WERI-Rb-1 (cell line): ENCODE data around the gene LRRC42.
A peak's percentile ranks its signal among the peaks of the same experiment; 100 is the strongest.

ENCODE experiments used
- DNase-seq: peaks from one replicate; pipeline ENCODE4 v3.0.0-alpha.2; 2020
- H3K27ac ChIP-seq: fragments of 250-450 bp; sonication (Bioruptor Pico); 2 replicates; pipeline ENCODE4 v1.5.1; 2020; ENCODE audit warnings: mild to moderate bottlenecking, moderate library complexity
- H3K27me3 ChIP-seq: fragments of 250-450 bp; sonication (Bioruptor Pico); 2 replicates; pipeline ENCODE4 v1.5.1; 2021; ENCODE audit warnings: mild to moderate bottlenecking, low read depth, moderate library complexity; ENCODE audit not compliant: insufficient read depth, severe bottlenecking
- H3K36me3 ChIP-seq: fragments of 250-450 bp; sonication (Bioruptor Pico); 2 replicates; pipeline ENCODE4 v1.5.1; 2020; ENCODE audit warnings: mild to moderate bottlenecking, moderate library complexity
- H3K4me3 ChIP-seq: 2 replicates; pipeline ENCODE4 v1.5.1; 2011; ENCODE audit warnings: low read depth, mild to moderate bottlenecking, control low read depth, low read length
- H3K9me3 ChIP-seq: fragments of 250-450 bp; sonication (Bioruptor Pico); 2 replicates; pipeline ENCODE4 v1.5.1; 2021; ENCODE audit warnings: mild to moderate bottlenecking, moderate library complexity; ENCODE audit not compliant: severe bottlenecking
- TF ChIP-seq, protein P1 (sequence below): IDR thresholded peaks from 2 replicates; pipeline ENCODE4 v1.5.1; 2011; ENCODE audit warnings: low read depth, mild to moderate bottlenecking, control low read depth, inconsistent platforms, low read length

The LRRC42 gene, protein sequence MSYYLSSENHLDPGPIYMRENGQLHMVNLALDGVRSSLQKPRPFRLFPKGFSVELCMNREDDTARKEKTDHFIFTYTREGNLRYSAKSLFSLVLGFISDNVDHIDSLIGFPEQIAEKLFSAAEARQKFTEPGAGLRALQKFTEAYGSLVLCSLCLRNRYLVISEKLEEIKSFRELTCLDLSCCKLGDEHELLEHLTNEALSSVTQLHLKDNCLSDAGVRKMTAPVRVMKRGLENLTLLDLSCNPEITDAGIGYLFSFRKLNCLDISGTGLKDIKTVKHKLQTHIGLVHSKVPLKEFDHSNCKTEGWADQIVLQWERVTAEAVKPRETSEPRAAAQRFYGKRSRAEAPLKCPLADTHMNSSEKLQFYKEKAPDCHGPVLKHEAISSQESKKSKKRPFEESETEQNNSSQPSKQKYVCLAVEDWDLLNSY

DNA sequence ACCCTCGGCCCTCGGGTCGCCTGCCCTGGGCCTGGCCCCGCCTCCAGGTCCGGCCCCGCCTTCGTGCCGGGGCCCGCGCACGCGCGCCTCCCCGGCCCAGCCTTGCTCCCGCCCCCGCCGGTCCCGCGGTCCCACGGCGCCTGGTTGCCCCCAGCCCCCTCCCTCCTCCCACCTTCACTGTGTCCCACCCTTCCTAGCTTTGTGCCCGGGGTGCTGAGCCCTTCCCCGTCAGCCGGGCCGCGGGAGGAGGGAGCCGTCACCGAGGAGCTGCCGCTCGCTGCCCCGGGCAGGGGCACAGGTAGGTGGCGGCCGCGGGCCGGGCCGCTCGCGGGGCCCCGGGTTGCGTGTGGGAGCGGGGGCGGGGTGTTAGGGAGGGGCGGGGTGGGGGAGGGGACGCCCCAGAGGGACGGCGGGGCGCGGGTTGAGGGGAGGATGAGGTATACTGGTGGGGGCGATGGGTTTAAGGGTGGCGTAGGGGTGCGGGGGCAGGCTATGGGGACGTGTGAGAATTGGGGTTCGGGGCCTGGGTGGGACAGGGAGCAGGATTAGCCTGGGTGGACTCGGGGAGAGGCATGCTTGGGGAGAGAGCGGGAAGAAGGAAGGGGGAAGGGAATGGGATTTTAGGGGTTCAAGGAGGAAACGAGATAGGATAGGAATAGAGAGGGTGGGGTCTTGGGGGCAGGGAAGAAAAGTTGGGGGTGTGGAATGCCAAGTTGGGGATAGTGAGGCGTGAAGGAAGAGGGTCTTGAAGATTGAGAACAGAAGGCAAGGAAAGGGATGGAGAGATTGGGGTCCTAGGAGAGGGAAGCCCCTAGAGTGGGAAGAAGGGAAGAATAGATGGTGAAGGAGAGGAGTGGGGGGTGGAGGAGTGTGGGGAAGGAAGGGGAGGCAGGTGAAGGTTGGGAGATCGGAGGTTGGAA, at the start of gene LRRC42:
TSS of gene LRRC42 (plus strand) at position 99 of the 920 bp plus-strand sequence. CDS start 5,650 bp downstream, outside the sequence.
- Histone ChIP-seq H3K4me3 (peak within 1 kb of the TSS; percentile 82), H3K27ac (peak within 1 kb of the TSS; percentile 94), H3K27me3 (no peaks in the 10 kb centered on the region), H3K9me3 (no peaks in the 10 kb centered on the region), H3K36me3 (peaks cover 23% of the 10 kb centered on the region)
- TF ChIP-seq, protein P1, sequence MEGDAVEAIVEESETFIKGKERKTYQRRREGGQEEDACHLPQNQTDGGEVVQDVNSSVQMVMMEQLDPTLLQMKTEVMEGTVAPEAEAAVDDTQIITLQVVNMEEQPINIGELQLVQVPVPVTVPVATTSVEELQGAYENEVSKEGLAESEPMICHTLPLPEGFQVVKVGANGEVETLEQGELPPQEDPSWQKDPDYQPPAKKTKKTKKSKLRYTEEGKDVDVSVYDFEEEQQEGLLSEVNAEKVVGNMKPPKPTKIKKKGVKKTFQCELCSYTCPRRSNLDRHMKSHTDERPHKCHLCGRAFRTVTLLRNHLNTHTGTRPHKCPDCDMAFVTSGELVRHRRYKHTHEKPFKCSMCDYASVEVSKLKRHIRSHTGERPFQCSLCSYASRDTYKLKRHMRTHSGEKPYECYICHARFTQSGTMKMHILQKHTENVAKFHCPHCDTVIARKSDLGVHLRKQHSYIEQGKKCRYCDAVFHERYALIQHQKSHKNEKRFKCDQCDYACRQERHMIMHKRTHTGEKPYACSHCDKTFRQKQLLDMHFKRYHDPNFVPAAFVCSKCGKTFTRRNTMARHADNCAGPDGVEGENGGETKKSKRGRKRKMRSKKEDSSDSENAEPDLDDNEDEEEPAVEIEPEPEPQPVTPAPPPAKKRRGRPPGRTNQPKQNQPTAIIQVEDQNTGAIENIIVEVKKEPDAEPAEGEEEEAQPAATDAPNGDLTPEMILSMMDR, result peak; percentile 30
- DNase-seq, result peak; percentile 11

DNA sequence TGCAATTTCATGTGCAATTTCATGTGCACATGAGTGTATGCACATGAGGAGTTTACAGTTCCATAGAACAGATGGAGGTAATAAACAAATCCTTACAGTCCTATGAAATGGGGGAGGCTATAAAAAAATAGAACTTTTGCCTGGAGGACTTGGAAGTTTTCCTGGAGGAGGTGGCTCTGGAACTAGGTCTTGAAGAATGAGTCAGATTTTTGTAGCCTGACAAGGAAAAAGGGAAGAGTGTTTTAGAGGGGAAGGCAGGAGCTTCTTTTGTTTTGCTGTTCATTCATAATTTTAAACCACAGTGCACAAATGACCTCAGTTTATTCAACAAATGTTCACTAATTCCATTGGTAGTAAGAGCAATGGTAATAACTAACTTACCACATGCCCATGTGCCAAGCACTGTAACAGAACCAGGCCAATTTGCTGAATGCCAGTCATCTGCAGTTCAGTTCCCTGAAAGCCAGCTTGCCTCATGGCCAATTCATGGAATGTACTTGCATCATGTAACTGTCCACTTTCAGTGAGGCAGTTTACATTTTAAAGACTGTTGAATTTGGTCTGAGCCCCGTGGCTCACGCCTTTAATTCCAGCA, 49.4 kb upstream of the LRRC42 start:
- TF ChIP-seq, protein P1, result no peak
- no peaks in the 10 kb centered on the region for H3K36me3 ChIP-seq
- no peaks in the 10 kb centered on the region for H3K9me3 ChIP-seq
- DNase-seq, result no peak
- no peaks in the 10 kb centered on the region for H3K27me3 ChIP-seq
- H3K4me3 ChIP-seq, result no peak overlapping the region
- H3K27ac ChIP-seq, result no peak overlapping the region

DNA sequence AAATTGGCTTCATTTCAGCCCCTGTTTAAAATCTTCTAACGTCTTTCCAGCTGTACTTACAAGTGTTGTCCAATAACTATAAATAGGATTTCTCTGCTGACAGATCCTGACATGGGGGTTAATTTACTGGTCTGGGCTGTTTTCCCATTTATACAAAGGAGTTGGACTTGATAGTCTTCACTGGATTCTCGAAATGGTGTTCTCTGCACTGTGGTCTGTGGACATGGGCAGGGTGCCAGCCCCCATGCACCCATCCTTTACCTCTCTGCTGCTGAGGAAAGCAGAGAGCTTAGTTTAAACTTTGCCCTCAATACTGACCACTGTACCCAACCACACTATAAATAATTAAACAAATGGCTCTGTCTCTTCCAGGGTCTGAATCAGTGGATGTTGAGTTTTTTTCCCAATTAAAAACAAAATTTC, 46.9 kb upstream of the LRRC42 start:
- no peak overlapping the region for H3K4me3 ChIP-seq
- H3K36me3 ChIP-seq, result no peaks in the 10 kb centered on the region
- DNase-seq, result no peak
- H3K9me3 ChIP-seq, result no peaks in the 10 kb centered on the region
- no peak overlapping the region for H3K27ac ChIP-seq
- no peaks in the 10 kb centered on the region for H3K27me3 ChIP-seq
- TF ChIP-seq, protein P1, result no peak

DNA sequence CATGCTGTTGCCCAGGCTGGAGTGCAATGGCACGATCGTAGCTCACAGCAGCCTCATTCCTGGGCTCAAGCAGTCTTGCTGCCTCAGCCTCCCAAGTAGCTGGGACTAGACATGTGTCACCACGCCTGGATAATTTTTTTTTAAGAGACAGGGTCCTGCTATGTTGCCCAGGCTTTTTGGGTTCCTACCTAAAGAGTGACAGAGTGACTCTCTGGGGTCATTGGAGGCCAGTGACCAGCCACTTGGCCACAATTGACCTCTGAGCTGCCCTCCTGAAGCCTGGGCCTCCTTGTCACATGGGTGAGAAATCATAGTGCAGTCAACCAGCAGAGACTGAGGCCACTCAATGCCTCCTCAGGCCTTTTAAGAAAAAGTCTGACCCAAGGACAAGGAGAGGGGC, 46.4 kb upstream of the LRRC42 start:
- TF ChIP-seq, protein P1, result no peak
- no peaks in the 10 kb centered on the region for H3K27me3 ChIP-seq
- no peak overlapping the region for H3K4me3 ChIP-seq
- DNase-seq, result no peak
- H3K27ac ChIP-seq, result no peak overlapping the region
- H3K9me3 ChIP-seq, result no peaks in the 10 kb centered on the region
- no peaks in the 10 kb centered on the region for H3K36me3 ChIP-seq

DNA sequence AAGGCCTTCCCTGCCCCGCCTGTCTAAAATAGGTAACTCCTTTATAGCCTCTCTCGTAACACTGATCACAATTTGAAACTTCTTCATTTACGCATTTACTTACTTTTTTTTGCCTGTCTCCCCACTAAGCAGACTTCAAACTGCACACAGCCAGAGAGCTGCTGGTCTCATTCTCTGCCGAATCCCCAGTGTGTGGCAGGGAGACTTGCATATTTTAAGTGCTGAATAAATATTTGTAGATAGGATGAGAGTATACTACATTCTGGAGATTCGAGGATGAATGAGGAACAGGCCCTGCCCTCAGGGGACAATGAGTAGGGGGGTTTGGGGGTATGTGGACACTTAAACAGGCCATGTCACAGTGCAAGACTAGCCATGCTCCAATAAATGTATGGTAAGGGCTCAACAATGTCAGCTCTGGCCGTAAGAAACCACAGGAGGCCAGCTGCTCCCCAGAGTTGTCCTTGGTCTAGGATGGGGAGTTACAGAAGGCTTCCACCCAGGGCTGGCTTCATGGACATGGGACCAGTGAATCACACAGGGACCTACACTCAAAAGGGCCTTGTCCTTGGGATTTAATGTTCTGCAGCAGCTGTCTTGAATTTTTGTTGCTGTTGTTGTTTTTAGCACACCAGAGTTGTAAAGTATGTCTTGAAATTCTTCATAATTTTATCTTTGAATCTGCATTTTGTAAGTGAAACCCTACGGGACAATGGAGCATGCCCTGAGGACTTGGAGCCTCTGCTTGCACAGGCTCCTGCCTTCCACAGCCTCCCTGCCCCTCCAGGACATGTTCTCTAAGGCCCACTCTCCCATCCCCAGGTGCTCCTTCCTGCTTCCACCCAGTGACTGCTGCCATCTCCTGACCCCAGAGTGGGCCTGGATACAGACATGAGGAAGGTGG, 43.7 kb upstream of the LRRC42 start:
- Histone ChIP-seq H3K9me3 (no peaks in the 10 kb centered on the region), H3K36me3 (no peaks in the 10 kb centered on the region), H3K27ac (no peak overlapping the region), H3K4me3 (no peak overlapping the region), H3K27me3 (no peaks in the 10 kb centered on the region)
- TF ChIP-seq, protein P1, result no peak
- no peak for DNase-seq
